Breast epithelium (tissue), 3 donors: ENCODE data around the gene KANSL3.

ENCODE experiments used
- CTCF ChIP-seq, 3 donors: fragments of 450-650 bp; IDR thresholded peaks; one replicate each; pipeline ENCODE4 v1.5.1; 2016 to 2017; ENCODE audit warnings: antibody characterized with exemption in 3 of 3, mild to moderate bottlenecking in 3 of 3, moderate library complexity in 3 of 3
- POLR2A ChIP-seq: fragments of 450-650 bp; IDR thresholded peaks from one replicate; pipeline ENCODE4 v1.6.1; 2016; ENCODE audit warnings: antibody characterized with exemption, mild to moderate bottlenecking, moderate library complexity

DNA sequence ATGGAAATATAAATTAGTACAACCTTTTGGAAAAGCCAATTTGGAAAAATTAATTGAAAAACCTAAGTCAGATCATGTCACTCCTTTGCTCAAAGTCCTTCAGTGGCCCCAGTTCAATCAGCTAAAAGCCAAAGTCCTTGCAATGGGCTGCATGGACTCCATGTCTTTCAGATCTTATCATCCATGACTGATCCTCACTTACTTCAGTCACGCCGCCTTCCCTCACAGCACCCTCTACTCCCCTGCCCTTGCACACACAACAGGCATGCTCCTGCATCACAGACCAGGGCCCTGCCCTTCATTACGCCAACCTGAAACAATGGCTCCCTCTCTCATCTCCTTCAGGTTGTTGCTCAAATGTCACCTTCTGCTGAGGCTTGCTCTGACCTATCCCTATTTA lies 15.6 kb downstream of the KANSL3 start:
- TF ChIP-seq CTCF (IDR thresholded peaks at IDR 0.05) (no peak), POLR2A (no peak)
